Muscle of back (tissue), 13 donors: ENCODE results near the gene PEX6. TPM values are rescaled to one million over a fixed set of nuclear protein-coding genes. Genes with fewer than 3 reads are reported as not detected.

Experiments used
- DNase-seq, 3 donors: peaks; one replicate each; pipeline versions ENCODE4 v3.0.0 to v3.0.0-alpha.2; 2013
- long read RNA-seq, 9 donors: transcript quantifications; one replicate each; lab custom pipeline, GENCODE V29; 2026
- polyA plus RNA-seq, 10 donors: library from polyadenylated mRNA; unstranded; fragments of 120-200 nt; gene quantifications; one replicate each; pipeline ENCODE4 v1.2.1, GENCODE V29; 2013; ENCODE audit not compliant: insufficient read length in 10 of 10

PEX6 gene, protein sequence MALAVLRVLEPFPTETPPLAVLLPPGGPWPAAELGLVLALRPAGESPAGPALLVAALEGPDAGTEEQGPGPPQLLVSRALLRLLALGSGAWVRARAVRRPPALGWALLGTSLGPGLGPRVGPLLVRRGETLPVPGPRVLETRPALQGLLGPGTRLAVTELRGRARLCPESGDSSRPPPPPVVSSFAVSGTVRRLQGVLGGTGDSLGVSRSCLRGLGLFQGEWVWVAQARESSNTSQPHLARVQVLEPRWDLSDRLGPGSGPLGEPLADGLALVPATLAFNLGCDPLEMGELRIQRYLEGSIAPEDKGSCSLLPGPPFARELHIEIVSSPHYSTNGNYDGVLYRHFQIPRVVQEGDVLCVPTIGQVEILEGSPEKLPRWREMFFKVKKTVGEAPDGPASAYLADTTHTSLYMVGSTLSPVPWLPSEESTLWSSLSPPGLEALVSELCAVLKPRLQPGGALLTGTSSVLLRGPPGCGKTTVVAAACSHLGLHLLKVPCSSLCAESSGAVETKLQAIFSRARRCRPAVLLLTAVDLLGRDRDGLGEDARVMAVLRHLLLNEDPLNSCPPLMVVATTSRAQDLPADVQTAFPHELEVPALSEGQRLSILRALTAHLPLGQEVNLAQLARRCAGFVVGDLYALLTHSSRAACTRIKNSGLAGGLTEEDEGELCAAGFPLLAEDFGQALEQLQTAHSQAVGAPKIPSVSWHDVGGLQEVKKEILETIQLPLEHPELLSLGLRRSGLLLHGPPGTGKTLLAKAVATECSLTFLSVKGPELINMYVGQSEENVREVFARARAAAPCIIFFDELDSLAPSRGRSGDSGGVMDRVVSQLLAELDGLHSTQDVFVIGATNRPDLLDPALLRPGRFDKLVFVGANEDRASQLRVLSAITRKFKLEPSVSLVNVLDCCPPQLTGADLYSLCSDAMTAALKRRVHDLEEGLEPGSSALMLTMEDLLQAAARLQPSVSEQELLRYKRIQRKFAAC
- polyA plus RNA-seq, result 10 to 100 TPM in 9 of 10 donors, 1 to 10 TPM in 1; 8.4 to 27.6 (median 16.2) TPM
- long read RNA-seq, donor 1, result 0 reads
- long read RNA-seq, donor 2, partial matches to known transcripts, result 0 of 2 reads
- long read RNA-seq, donor 2, other reads (novel, unspliced or antisense), result 0 of 2 reads
- long read RNA-seq, donor 3, result 0 reads
- long read RNA-seq, donor 4, partial matches to known transcripts, result 0 of 11 reads
- long read RNA-seq, donor 4, other reads (novel, unspliced or antisense), result 9 of 11 reads
- long read RNA-seq, donor 5, partial matches to known transcripts, result 0 of 3 reads
- long read RNA-seq, donor 5, other reads (novel, unspliced or antisense), result 0 of 3 reads
- long read RNA-seq, donor 6, partial matches to known transcripts, result 0 of 1 reads
- long read RNA-seq, donor 6, other reads (novel, unspliced or antisense), result 0 of 1 reads
- long read RNA-seq, donor 7, partial matches to known transcripts, result 0 of 3 reads
- long read RNA-seq, donor 7, other reads (novel, unspliced or antisense), result 0 of 3 reads
- long read RNA-seq, donor 8, result 0 reads
- long read RNA-seq, donor 9, partial matches to known transcripts, result 0 of 1 reads
- long read RNA-seq, donor 9, other reads (novel, unspliced or antisense), result 0 of 1 reads

DNA sequence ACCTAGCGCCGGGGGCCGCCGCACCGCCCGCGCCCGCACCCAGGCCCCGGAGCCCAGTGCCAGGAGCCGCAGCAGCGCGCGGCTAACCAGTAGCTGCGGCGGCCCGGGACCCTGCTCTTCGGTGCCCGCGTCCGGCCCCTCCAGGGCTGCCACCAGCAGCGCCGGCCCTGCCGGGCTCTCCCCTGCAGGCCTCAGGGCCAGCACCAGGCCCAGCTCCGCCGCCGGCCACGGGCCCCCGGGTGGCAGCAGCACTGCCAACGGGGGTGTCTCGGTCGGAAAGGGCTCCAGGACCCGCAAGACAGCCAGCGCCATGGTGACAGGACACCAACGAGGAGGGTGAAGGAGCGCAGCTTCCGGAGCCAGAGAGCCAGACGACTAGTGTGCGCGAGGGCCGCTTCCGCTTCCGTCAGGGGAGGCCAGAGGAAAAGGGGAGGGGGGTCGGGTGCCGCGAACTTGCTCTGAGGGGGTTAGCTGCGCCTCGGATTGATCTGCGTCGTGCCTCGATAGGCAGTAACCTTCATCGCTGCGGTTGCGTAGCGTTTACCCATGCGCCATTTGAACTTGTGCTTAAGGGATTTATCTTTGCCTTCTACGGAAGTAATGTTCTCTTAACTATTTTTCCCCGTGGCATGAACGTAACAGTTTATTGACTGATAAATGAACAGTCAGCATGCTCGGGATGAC, at the start of gene PEX6:
TSS of gene PEX6 (minus strand) at position 343 of the 684 bp plus-strand sequence. CDS start at position 312, 31 bp downstream.
- DNase-seq, result peak; percentile 82 to 96 (median 91)

DNA sequence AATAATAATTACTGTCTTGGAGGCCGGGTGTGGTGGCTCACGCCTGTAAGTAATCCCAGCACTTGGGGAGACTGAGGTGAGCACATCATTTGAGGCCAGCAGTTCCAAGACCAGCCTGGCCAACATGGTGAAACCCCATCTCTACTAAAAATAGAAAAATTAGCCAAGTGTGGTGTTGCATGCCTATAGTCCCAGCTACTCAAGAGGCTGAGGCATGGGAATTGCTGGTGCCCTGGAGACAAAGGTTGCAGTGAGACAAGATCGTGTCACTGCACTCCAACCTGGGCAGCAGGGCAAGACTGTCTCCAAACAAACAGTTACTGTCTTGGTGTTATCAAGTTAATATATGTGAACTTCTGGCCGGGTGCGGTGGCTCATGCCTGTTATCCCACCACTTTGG, 47.4 kb upstream of the PEX6 start:
- no peak for DNase-seq

DNA sequence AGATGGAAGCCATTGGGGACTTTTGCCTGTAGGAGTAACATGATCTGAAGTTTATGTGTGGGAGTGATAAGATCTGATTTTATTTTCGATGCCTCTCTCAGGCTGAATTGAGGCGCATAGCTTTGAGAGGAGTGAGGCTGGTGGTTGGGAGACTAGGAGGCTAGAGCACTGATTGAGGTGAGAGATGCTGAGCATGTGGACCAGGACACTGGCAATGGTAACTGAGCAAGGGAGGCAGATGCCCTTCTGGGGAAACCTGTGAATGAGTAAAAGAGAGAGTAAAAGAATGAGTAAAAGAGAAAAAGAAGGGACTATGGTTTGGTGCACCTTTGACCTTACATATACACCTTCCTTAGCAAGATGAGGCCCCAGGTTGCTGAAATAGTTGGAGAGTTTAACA, 45.5 kb upstream of the PEX6 start:
- DNase-seq, result no peak

DNA sequence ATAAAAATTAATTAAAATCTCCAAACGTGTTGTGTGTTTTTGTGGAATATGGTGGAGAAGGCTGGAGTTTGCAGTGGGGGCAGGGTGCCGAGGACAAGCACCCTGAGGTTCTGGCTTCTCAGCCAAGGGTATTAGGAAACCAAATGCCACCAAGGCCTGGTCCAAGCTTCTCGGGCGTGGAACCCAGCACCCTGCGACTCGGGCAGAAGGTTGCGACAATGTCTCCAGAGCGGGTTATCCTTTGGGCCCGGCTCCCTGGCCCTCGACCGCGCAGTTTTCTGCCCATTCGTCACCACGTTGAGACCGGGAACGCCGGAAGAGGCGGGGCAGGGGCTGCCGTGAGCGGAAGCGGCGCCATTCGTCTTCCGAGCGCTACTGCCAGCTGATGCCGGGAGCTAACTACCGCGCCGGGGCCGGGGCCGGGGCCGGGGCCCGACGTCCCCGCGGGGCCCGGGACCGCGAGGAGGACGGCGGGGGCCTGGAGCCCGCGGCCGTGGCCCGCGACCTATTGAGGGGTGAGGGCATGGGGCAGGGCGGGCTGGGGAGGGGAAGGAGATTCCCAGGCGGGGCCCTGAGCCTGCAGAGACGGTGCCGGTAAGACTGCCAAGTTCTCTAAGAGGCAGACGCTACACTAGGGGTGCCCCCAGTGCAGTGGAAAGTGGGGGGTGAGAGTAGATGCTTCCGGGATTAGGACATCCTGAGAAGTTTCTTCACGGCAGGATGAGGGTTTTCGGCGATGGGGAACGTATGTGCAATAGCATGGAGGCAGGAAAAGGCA, 42.5 kb upstream of the PEX6 start, which contains the start of gene RRP36:
TSS of gene RRP36 (plus strand) at position 354 of the 778 bp plus-strand sequence. CDS start at position 386, 32 bp downstream.
- DNase-seq, result peak; percentile 71 to 92 (median 79)

DNA sequence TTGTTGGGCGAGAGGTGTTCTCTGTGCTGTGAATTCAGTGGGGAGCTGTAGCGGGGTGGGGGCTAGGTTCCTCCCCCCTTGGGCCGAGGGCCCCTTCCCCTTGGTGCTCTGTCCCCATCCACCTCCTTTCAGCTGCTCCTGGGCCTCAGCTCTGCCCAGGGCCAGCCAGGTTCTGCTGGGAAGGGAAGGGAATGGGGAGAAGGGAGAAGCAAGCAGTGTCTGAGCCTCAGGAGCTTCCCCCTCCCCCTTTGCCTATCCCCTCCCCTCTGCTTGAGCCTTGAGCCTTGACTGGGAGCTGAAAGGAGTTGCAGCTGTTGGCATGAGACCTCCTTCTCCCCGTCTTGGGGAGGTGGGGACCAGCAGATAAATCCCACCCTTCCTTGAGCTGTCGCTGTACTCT, 41.9 kb upstream of the PEX6 start:
- peak in 1 of 3 donors; percentile 33 for DNase-seq

DNA sequence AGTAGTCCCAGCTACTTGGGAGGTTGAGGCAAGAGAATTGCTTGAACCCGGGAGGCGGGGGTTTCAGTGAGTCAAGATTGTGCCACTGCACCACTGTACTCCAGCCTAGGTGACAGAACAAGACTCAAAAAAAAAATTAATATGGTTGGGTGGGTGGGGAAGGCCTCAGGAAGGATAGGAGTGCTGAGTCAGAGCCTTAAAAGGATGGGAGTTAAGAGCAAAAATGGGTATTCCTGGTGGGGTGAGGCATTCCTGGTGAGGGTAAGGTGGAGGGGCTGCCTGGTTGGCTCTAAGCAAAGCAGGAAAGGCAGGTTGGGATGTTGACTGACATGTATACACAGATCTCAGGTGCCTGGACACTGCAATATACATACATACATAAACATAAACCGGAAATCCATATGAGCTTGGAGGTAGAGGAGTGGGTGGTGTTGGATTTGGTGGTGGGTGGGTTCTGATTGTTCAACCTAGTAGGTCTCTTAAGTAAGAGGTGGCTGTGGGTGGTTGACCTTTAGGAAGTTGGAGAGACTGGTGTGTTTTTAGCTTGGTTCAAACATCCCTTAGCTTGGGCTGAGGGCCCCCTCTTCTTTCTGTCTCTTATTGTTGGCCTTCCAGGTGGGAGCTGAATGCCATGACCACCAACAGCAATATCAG, 41.2 kb upstream of the PEX6 start:
- DNase-seq, result no peak

DNA sequence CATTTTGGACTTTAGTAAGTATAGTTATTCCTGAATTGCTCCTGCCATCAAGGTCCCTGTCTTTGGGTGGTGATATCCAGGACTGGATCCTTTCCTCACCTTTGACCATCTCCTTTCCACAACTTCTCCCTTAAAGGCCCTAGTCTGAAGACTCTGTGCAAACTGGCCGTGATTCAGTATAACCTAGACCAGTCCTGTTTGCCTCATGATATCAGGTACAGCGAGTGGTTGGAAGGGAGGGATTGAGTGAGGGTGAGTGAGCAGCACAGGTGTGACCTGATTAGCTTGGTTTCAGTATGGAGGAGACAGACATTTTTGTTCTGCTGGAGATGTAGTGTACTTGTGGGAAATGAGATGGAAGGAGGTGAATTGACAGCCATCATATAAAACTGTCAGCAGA, 40.2 kb upstream of the PEX6 start:
- no peak for DNase-seq

DNA sequence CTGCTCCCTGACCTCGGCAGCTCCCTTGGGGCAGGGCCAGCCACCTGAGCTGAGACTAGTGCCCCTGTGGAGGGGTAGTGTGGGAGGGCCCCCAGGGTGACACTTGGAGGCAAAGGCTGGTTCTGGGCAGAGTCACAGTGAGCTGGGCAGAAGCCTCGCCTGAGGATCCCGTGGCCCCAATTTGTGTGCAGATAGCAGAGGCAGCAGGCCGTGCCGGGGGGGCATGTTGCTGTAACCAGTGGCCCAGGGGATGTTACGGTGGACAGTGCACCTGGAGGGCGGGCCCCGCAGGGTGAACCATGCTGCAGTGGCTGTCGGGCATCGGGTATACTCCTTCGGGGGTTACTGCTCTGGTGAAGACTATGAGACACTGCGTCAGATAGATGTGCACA, 38.0 kb upstream of the PEX6 start:
- no peak for DNase-seq

DNA sequence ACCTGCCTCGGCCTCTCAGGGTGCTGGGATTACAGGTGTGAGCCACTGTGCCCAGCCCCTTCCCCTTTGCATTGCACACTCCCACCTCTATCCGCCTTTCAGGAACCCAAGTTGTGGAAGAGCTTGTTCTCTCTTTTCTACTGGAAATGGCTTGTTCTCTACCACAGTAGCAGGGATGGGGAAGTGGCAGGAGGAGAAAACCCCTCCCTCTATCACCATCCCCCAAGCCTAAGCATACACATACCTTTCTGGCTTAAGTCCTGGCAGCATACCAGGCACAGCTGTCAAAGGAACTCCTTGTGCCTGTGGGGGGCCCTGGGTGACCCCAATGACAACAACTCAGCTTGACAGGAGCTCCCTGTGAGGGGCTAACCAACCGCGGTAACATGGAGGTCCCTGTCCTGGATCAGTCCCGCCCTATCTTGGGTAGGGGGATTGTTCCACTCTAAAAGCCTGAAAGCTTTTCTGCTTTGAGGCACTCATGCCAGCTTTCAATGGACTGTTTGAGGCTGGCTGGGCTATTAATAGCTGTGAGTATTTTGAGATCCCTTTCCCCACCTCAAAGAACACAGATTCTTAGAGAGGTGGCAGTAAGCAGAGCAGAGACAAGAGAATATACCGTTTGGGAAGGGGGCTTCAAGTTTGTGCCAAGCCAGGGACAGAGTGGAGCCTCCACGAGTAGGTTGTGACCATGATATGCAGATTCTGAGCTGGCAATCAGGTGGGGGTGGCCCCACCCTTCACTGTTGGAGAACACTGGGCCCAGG, 37.4 kb upstream of the PEX6 start:
- DNase-seq, result peak in 2 of 3 donors; percentile 35 to 57

DNA sequence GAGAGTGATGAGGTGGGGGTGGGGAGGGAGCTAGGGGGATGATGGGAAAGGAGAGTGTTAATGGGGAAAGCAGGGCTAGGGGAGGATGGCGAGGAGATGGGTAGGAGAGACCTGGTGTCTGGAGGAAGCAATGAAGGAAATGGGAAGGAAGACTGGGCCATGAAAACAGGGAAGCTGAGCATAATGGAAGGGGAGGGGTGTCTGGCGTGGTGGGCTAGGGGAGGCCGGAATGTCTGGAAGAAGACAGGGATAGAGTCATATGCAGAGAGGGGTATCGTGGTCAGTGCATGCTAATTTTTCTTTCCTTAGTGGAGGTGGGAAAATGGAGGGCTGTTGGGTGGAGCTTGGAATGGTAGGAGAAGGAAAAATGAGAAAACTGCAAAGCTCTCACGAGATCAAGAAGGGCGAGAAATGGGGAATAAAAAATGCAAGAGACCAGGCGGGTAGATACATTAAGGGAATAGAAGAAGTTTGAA, 35.5 kb upstream of the PEX6 start:
- peak in 1 of 3 donors; percentile 73 for DNase-seq

DNA sequence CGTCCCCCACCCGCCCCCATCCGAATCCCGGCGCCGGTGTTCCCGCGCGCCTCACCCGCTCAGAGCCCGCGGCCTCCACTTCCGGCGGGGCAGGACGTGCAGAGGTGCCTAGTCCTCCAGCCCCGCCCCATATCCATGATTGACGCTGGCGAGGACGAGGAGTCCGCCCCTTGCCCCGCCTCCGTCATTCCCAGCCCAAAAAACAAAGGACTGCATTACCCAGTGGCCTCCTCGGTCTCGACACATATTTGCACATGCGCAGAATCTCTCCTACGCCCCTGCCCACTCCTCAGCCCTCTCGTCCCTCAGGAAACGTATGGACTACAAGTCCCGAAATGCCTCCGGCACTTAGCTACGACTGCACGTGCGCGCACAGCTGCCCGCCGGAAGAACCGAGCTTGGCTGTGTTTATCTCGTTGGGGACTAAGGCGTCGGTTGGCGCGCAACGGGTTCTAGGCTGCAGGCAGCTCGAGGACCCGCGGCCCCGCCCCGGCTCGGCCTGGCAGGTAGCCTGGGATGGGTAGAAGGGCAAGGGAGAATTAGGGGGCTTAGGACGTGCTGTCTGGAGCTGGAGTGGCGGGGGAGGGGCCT, 35.0 kb upstream of the PEX6 start, which contains the start of the genes KLHDC3 and MEA1:
TSS of gene KLHDC3 (plus strand) at position 407 of the 591 bp plus-strand sequence. CDS start 2,944 bp downstream, outside the sequence.
TSS of gene MEA1 (minus strand) at position 104 of the 591 bp plus-strand sequence. CDS start 133 bp downstream, outside the sequence.
- DNase-seq, result peak; percentile 99 to 100 (median 100)

DNA sequence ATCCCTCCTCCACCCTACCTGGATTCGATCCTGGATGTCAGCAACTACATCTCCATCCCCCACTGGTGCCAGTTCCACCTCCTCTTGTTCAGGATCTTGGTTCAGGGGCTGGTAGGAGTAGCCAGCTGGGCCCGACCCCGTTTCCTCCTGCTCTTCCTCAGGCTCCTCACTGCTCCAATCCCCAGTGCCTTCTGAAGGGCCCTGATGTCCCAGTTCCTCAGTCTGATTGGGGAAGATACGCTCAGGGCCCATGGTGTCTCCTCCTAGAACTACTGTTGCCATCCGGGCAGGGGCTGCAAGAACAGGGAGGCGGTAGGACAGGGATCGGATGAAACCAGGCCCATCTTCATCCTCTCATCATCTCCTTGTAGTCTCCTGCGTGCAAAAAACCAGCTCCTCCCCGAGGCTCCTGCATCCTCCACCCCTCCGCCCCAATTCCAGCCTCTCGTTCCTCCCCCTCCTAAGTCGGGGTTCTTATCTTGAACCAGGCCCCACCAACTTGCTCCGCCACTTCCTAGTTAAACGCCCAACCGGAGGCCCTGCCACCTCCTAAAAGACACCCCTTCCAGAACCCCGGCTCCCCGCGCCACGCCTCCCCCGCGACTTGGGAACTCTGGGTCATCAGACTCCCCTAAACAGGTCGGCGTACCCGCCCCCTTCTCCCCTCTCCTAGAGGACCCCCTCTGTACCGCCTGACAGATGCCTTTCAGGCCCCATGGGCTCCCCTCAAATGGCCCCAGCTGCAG, 34.3 kb upstream of the PEX6 start:
- no peak for DNase-seq

DNA sequence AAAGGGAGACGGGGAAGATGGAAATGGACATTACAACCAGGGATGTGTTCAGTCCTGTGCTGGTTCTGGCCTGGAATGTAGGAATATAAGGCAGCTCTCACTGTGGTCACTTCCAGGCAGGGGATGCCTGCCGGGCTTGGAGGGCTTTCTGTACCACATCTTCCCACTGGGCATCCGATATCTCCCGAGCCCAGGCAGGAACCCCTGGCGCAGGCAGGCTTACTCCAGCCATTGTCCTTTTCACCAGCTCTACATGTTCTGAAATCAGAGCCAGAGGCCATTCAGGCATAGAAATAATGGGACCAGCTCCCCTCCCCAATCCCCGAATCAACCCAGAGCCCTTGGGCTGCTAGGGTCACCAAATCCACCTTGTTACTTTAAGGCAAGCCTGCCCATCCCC, 33.4 kb upstream of the PEX6 start:
- DNase-seq, result no peak

DNA sequence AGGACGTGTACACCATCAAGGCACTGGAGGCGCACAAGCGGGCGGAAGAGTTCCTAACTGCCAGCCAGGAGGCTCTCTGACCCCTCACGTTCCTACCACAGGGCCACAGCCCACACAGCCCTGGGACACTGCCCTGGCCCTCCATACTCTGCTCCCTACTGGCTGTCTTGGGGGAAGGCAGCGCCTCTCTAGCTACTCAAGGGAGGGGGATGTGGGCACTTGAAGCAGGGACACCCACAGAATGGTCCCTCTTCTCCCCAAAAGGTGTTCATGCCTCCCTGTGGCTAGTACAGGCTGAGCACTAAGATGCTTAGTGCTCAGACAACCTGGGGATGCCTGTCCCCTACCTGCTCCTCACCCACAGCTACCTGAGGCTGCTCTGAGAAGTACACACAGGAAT, 32.2 kb upstream of the PEX6 start:
- DNase-seq, result no peak

DNA sequence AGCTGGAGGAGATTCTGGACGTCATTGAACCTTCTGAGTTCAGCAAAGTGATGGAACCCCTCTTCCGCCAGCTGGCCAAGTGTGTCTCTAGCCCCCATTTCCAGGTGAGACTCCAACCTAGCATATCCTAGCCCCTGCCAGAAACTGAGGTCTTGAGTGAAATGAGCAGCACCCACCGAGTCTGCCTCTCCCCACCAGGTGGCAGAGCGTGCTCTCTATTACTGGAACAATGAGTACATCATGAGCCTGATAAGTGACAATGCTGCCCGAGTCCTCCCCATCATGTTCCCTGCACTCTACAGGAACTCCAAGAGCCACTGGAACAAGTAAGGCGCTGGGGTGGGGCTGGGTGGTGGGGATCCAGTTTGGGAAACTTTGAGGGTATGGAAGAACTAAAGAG, 30.1 kb upstream of the PEX6 start:
- DNase-seq, result peak in 1 of 3 donors; percentile 59

DNA sequence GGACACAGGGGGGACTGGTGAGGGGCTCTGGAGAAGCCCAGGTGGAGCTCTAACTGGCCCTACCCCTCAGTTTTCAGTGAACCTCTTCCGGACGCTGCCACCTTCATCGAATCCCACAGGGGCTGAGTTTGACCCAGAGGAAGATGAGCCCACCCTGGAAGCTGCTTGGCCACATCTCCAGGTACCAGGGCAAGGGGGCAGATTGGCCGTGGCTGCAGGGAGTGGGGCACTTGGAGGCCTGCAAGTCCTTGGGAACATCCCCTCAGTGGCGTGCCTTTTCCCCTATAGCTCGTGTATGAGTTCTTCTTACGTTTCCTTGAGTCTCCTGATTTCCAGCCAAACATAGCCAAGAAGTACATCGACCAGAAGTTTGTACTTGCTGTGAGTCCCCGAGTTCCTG, 28.1 kb upstream of the PEX6 start:
- no peak for DNase-seq

DNA sequence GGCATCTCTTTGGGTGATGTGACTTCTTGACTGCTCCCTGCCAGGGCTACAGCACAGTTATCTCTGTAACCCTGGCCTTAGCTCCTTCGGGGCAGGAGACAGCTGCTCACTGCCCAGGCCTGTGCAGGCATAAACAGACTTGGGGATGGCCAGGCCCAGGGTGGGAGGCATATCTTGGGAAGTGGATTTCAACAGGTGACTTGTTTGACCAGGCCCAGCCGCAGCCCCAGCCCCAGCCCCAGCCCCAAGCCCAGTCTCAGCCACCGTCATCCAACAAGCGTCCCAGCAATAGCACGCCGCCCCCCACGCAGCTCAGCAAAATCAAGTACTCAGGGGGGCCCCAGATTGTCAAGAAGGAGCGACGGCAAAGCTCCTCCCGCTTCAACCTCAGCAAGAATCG, 27.3 kb upstream of the PEX6 start:
- no peak for DNase-seq
